Measurements from ENCODE around the gene MYO9A.

Gene MYO9A

DNA sequence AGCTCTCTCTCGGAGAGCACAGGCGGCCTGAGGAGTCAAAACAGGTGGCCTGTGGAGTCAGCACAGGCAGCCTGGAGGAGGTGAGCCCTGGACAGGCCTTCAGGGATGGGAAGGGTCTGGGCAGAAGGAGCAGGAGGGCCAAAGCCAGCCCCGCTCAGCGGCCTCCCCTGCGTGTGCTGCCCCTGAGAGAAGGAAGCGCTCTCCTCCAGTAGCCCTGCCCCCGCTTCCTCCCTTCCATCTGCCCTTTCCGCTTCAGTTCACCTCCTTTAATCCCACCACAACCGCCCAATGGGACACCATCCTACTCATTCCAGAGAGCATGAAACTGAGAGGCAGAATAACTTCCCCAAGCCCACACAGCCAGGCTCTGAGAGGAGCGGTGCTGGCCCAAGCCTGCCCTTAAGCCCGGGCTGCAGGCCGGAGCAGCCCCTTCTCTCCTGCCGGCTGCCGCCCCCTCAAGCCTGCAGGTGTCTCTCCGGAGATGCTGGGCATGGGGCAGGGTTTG lies 310.8 kb downstream of the MYO9A start:
- H3K4me3 ChIP-seq (ENCODE audit: low read depth, low read length), result no peak overlapping the region
- DNase-seq (ENCODE audit: low read depth), result no peak
- TF ChIP-seq MYC (IDR thresholded peaks at IDR 0.05; ENCODE audit: low read depth, low read length), result no peak
- no peak for TF ChIP-seq POLR2A (IDR thresholded peaks at IDR 0.05; ENCODE audit: extremely low read depth, insufficient read length)
- no peak for TF ChIP-seq MAX (IDR thresholded peaks at IDR 0.05; ENCODE audit: low read depth, low read length)
- TF ChIP-seq, protein P1, sequence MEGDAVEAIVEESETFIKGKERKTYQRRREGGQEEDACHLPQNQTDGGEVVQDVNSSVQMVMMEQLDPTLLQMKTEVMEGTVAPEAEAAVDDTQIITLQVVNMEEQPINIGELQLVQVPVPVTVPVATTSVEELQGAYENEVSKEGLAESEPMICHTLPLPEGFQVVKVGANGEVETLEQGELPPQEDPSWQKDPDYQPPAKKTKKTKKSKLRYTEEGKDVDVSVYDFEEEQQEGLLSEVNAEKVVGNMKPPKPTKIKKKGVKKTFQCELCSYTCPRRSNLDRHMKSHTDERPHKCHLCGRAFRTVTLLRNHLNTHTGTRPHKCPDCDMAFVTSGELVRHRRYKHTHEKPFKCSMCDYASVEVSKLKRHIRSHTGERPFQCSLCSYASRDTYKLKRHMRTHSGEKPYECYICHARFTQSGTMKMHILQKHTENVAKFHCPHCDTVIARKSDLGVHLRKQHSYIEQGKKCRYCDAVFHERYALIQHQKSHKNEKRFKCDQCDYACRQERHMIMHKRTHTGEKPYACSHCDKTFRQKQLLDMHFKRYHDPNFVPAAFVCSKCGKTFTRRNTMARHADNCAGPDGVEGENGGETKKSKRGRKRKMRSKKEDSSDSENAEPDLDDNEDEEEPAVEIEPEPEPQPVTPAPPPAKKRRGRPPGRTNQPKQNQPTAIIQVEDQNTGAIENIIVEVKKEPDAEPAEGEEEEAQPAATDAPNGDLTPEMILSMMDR (IDR thresholded peaks at IDR 0.05; ENCODE audit: low read depth, low read length), result no peak

DNA sequence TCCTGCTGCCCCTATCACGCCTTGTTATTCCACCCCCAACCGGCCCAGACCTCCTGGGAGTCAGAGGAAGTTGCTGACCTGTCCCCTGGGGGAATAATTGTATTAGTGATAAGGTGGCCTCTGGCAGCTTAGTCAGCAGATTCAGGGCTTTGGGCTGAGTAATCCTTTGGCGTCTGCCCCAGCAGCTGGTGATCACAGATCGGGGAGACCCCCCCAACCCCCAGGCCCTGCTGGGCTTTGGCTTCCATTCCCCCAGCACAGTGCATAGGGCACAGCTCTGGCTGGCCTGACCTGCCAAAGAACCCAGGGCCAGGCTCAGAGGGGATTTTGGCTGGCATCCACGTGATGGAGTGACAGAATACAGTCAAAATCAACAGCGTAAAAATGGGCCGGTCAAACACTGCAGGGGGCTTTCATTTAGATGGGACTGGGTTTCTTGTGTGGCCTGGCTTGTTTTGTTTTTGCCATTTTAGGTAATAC lies 311.5 kb downstream of the MYO9A start:
- no peak overlapping the region for H3K4me3 ChIP-seq (ENCODE audit: low read depth, low read length)
- TF ChIP-seq POLR2A (IDR thresholded peaks at IDR 0.05; ENCODE audit: extremely low read depth, insufficient read length) (no peak), MAX (IDR thresholded peaks at IDR 0.05; ENCODE audit: low read depth, low read length) (no peak), MYC (IDR thresholded peaks at IDR 0.05; ENCODE audit: low read depth, low read length) (no peak)
- TF ChIP-seq, protein P1 (IDR thresholded peaks at IDR 0.05; ENCODE audit: low read depth, low read length), result no peak
- DNase-seq (ENCODE audit: low read depth), result peak; percentile 21

DNA sequence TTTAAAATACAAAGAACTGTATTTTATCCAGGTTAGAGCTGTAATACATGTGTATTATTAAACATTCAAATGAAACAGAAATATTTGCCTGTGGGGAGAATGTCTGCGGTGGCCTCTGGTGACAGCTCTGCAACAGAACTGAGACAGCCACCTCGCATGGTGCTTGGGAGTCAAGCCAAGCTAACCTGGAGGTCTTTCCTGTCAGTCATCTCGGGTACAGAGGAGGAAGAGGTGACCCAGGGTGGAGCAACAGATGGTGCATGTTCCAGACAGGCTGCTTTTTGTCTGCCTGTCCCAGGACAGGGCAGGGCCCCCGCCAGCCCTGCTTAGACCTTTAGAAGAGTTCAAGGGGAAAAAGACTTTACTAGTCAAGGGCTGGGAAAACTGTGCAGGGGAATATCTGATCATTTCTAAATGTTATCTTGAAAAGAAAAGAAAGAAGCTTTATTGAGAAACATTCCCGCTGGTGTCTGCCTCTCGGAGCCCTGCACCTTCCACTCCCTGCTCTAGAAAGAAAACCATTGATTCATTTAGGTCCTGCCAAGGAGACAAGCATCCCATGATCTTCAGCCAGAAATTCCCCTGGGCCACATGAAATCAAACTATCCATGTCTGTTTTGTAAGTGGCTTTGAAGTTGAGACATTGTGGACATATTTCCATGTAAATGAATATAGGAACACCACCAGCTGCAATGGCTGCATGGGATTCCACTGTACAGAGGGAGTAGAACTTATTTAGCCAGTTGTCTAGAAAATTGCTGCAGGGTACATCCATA lies 313.1 kb downstream of the MYO9A start:
- no peak for TF ChIP-seq MYC (IDR thresholded peaks at IDR 0.05; ENCODE audit: low read depth, low read length)
- TF ChIP-seq MAX (IDR thresholded peaks at IDR 0.05; ENCODE audit: low read depth, low read length), result no peak
- no peak for TF ChIP-seq POLR2A (IDR thresholded peaks at IDR 0.05; ENCODE audit: extremely low read depth, insufficient read length)
- TF ChIP-seq, protein P1 (IDR thresholded peaks at IDR 0.05; ENCODE audit: low read depth, low read length), result no peak
- DNase-seq (ENCODE audit: low read depth), result no peak
- H3K4me3 ChIP-seq (ENCODE audit: low read depth, low read length), result no peak overlapping the region

DNA sequence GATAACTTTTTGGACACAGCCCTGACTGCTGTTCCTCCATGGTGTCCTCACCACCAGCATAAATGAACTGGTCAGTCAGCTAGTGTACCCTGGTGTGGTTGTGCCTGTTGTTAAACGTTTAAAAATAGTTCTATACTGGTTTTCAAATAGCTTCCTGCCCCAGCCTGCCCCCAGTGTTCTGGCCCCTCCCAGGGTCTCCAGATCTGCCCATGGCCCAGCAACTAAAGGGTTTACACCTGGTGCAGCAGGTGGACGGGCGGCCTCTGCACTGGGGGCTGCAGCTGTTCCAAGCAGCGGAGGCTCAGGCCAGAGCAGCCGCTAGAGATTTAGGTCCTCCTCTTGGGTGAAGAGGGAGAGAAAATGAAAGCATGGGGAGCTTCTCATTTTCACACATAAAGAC lies 313.7 kb downstream of the MYO9A start:
- DNase-seq (ENCODE audit: low read depth), result no peak
- TF ChIP-seq MYC (IDR thresholded peaks at IDR 0.05; ENCODE audit: low read depth, low read length) (no peak), POLR2A (IDR thresholded peaks at IDR 0.05; ENCODE audit: extremely low read depth, insufficient read length) (no peak), MAX (IDR thresholded peaks at IDR 0.05; ENCODE audit: low read depth, low read length) (no peak)
- TF ChIP-seq, protein P1 (IDR thresholded peaks at IDR 0.05; ENCODE audit: low read depth, low read length), result no peak
- no peak overlapping the region for H3K4me3 ChIP-seq (ENCODE audit: low read depth, low read length)

GRCh38 chr15:71802770-71803169 lies 315.2 kb downstream of the MYO9A start:
- no peak overlapping the region for H3K4me3 ChIP-seq (ENCODE audit: low read depth, low read length)
- no peak for TF ChIP-seq MAX (IDR thresholded peaks at IDR 0.05; ENCODE audit: low read depth, low read length)
- TF ChIP-seq, protein P1 (IDR thresholded peaks at IDR 0.05; ENCODE audit: low read depth, low read length), result peak; percentile 38
- peak; percentile 14 for DNase-seq (ENCODE audit: low read depth)
